CD4-positive, CD25-positive, alpha-beta regulatory T cell (primary cell): Measurements from ENCODE around the gene RBM34. TPM values are rescaled to one million over a fixed set of nuclear protein-coding genes. Genes with fewer than 3 reads are reported as not detected.

ENCODE experiments used
- ATAC-seq, 2 donors: fragments of 150-1000 bp; cut with Tn5 transposase; one replicate each; pipeline ENCODE4 v1.10.0; 2021; ENCODE audit warnings: low read depth in 2 of 2, moderate number of reproducible peaks in 2 of 2, moderate library complexity in 1 of 2
- DNase-seq, 3 donors: peaks; one replicate each; pipeline versions ENCODE4 v3.0.0 to v3.0.0-alpha.2; 2012 to 2022; ENCODE audit warnings: mixed read lengths in 1 of 3
- H3K27ac ChIP-seq: one replicate; pipeline ENCODE4 v1.7.0; 2013; ENCODE audit warnings: mild to moderate bottlenecking, low read length; ENCODE audit not compliant: insufficient read depth, poor library complexity, severe bottlenecking
- H3K27me3 ChIP-seq: one replicate; pipeline ENCODE4 v1.7.0; 2013; ENCODE audit warnings: low read length; ENCODE audit not compliant: control insufficient read depth, insufficient read depth
- H3K36me3 ChIP-seq: one replicate; pipeline ENCODE4 v1.7.0; 2013; ENCODE audit warnings: mild to moderate bottlenecking, low read length, moderate library complexity; ENCODE audit not compliant: control insufficient read depth, insufficient read depth
- H3K4me1 ChIP-seq: 2 replicates; pipeline ENCODE4 v1.7.0; 2013; ENCODE audit warnings: mild to moderate bottlenecking, low read length; ENCODE audit not compliant: insufficient read depth, control insufficient read depth, poor library complexity, severe bottlenecking
- H3K4me3 ChIP-seq: one replicate; pipeline ENCODE4 v1.7.0; 2013; ENCODE audit warnings: low read depth, mild to moderate bottlenecking, low read length, moderate library complexity
- H3K9me3 ChIP-seq, 2 experiments: 1 replicate in 1 of 2; 2 replicates in 1 of 2; pipeline ENCODE4 v1.7.0; 2013; ENCODE audit warnings: low read length in 2 of 2, mild to moderate bottlenecking in 1 of 2, moderate library complexity in 1 of 2; ENCODE audit not compliant: control insufficient read depth in 2 of 2
- H3K27ac Mint-ChIP-seq, 3 donors: one replicate each; pipeline ENCODE4 v1.8.0; 2020 to 2022; ENCODE audit warnings: mild to moderate bottlenecking in 3 of 3, mixed read lengths in 3 of 3, moderate library complexity in 2 of 3
- H3K27me3 Mint-ChIP-seq: one replicate; pipeline ENCODE4 v1.8.0; 2022; ENCODE audit warnings: mild to moderate bottlenecking, mixed read lengths
- H3K36me3 Mint-ChIP-seq: one replicate; pipeline ENCODE4 v1.8.0; 2020; ENCODE audit warnings: mixed read lengths
- H3K4me1 Mint-ChIP-seq, 4 donors: one replicate each; pipeline ENCODE4 v1.8.0; 2020 to 2022; ENCODE audit warnings: mixed read lengths in 4 of 4, mild to moderate bottlenecking in 1 of 4
- H3K4me3 Mint-ChIP-seq, 4 donors: one replicate each; pipeline ENCODE4 v1.8.0; 2020 to 2022; ENCODE audit warnings: mild to moderate bottlenecking in 4 of 4, mixed read lengths in 4 of 4, moderate library complexity in 3 of 4
- H3K9me3 Mint-ChIP-seq, 7 donors: one replicate each; pipeline ENCODE4 v1.8.0; 2020 to 2022; ENCODE audit warnings: mixed read lengths in 7 of 7, mild to moderate bottlenecking in 3 of 7, moderate library complexity in 2 of 7
- polyA plus RNA-seq, 4 donors: library from polyadenylated mRNA; unstranded; fragments of 300-500 nt; fragmentation: Illumina TruSeq; gene quantifications; one replicate each; pipeline ENCODE4 v1.2.3, GENCODE V29; 2021
- total RNA-seq: library from RNA; stranded (reverse); gene quantifications from one replicate; pipeline ENCODE4 v1.2.3, GENCODE V29; 2022

Gene RBM34
- total and polyA plus RNA-seq, 5 donors from 2014 or later = 68.9 to 175 (median 70.6) TPM

DNA sequence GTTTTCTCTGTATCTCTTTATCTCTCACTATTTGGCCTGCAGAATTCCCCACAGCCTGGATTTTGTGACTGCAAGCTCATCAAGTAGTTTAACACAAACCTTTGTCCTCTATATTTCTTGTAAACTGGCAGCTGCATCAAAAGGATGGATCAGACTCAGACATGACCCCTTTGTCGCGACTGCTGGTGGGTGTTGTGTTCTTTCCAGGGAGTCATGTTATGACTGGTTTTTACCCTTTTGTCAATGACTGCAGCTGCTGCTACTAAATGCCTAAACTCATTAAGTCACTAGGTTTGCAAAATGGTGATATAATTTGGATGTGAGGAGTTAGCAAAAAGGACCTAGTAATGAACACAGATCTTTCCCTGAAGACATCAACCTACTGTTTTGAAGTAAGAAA, 22.2 kb downstream of the RBM34 start:
- peaks cover 0 to 20% (median 12%) of the 10 kb centered on the region in 4 donors for H3K4me1 Mint-ChIP-seq
- no peak overlapping the region for H3K4me3 Mint-ChIP-seq
- Histone ChIP-seq H3K27me3 (no peaks in the 10 kb centered on the region), H3K4me1 (no peaks in the 10 kb centered on the region), H3K9me3 (no peaks in the 10 kb centered on the region), H3K27ac (peak overlapping the region; percentile 17), H3K36me3 (peaks cover 69% of the 10 kb centered on the region), H3K4me3 (no peak overlapping the region)
- DNase-seq (no peak), ATAC-seq (no peak)
- peaks cover 52% of the 10 kb centered on the region for H3K36me3 Mint-ChIP-seq
- H3K9me3 Mint-ChIP-seq = peaks cover 0 to 2% (median 0%) of the 10 kb centered on the region in 7 donors
- H3K27ac Mint-ChIP-seq = peak overlapping the region; percentile 28 to 78 (median 37)
- no peaks in the 10 kb centered on the region for H3K27me3 Mint-ChIP-seq

DNA sequence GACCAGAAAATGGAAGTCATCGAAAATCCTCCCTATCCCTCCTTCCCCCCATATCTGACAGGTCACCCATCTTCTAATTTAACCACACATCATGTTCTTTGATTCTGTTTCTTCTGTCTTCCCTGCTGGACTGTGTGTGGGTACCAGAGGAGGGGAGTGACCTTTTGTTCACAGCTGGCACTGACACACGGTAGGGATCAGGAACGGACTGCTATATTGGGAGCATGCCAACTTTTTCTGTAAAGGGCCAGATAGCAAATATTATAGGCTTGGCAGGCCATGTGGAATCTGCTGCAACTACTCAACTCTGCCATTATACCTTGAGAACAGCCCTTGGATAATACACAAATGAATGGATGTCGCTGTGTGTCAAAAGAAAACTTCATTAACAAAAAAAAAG, 24.9 kb downstream of the RBM34 start:
- Mint-ChIP-seq H3K27me3 (no peaks in the 10 kb centered on the region), H3K4me1 (peaks cover 0 to 17% (median 10%) of the 10 kb centered on the region in 4 donors), H3K9me3 (no peaks in the 10 kb centered on the region), H3K36me3 (peaks cover 47% of the 10 kb centered on the region), H3K4me3 (no peak overlapping the region), H3K27ac (peak overlapping the region in 1 of 3 donors; percentile 33)
- Histone ChIP-seq H3K27me3 (no peaks in the 10 kb centered on the region), H3K27ac (no peak overlapping the region), H3K9me3 (no peaks in the 10 kb centered on the region), H3K4me3 (no peak overlapping the region), H3K4me1 (no peaks in the 10 kb centered on the region), H3K36me3 (peaks cover 73% of the 10 kb centered on the region)
- ATAC-seq = no peak
- no peak for DNase-seq

DNA sequence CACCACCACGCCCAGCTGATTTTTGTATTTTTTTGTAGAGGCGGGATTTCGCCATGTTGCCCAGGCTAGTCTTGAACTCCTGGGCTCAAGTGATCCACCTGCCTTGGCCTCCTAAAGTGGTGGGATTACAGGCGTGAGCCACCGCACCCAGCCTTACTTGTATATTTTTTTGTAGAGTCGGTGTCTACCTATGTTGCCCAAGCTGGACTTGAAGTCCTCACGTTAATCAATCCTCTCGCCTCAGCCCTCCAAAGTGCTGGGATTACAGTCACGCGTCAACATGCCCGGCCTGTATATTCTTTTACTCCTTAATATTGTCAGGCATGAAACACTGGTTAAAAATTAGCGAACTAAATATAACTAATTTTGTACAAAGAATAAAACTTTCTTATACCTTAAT, 26.9 kb downstream of the RBM34 start:
- H3K9me3 ChIP-seq = no peaks in the 10 kb centered on the region
- H3K36me3 ChIP-seq = peaks cover 65% of the 10 kb centered on the region
- peaks cover 0 to 14% (median 7%) of the 10 kb centered on the region in 4 donors for H3K4me1 Mint-ChIP-seq
- H3K9me3 Mint-ChIP-seq = no peaks in the 10 kb centered on the region
- H3K4me3 Mint-ChIP-seq = no peak overlapping the region
- no peak for ATAC-seq
- H3K27ac Mint-ChIP-seq = no peak overlapping the region
- H3K4me1 ChIP-seq = no peaks in the 10 kb centered on the region
- H3K36me3 Mint-ChIP-seq = peaks cover 36% of the 10 kb centered on the region
- H3K27ac ChIP-seq = no peak overlapping the region
- H3K27me3 Mint-ChIP-seq = no peaks in the 10 kb centered on the region
- H3K27me3 ChIP-seq = no peaks in the 10 kb centered on the region
- H3K4me3 ChIP-seq = no peak overlapping the region
- no peak for DNase-seq

- DNase-seq (no peak), ATAC-seq (no peak)
- H3K4me3 Mint-ChIP-seq = no peak overlapping the region
- Histone ChIP-seq H3K4me1 (no peaks in the 10 kb centered on the region), H3K36me3 (peaks cover 54% of the 10 kb centered on the region), H3K27me3 (no peaks in the 10 kb centered on the region), H3K4me3 (no peak overlapping the region), H3K27ac (no peak overlapping the region), H3K9me3 (no peaks in the 10 kb centered on the region)
- H3K4me1 Mint-ChIP-seq = peaks cover 0 to 17% (median 7%) of the 10 kb centered on the region in 4 donors
- H3K27ac Mint-ChIP-seq = peak overlapping the region in 2 of 3 donors; percentile 26 to 32
- H3K9me3 Mint-ChIP-seq = no peaks in the 10 kb centered on the region
- H3K27me3 Mint-ChIP-seq = peaks cover 5% of the 10 kb centered on the region
- peaks cover 28% of the 10 kb centered on the region for H3K36me3 Mint-ChIP-seq
Measured at GRCh38 chr1:235133086-235133485, 28.0 kb downstream of the RBM34 start.

- H3K27ac Mint-ChIP-seq = peak overlapping the region in 2 of 3 donors; percentile 8 to 58
- peaks cover 24% of the 10 kb centered on the region for H3K36me3 Mint-ChIP-seq
- peaks cover 43% of the 10 kb centered on the region for H3K36me3 ChIP-seq
- H3K4me1 Mint-ChIP-seq = peaks cover 8 to 27% (median 16%) of the 10 kb centered on the region in 4 donors
- H3K4me3 ChIP-seq = no peak overlapping the region
- DNase-seq (no peak), ATAC-seq (no peak)
- H3K9me3 Mint-ChIP-seq = no peaks in the 10 kb centered on the region
- no peak overlapping the region for H3K27ac ChIP-seq
- no peaks in the 10 kb centered on the region for H3K9me3 ChIP-seq
- no peaks in the 10 kb centered on the region for H3K27me3 ChIP-seq
- H3K4me1 ChIP-seq = peaks cover 2% of the 10 kb centered on the region
- H3K4me3 Mint-ChIP-seq = peak overlapping the region in 2 of 4 donors; percentile 10 to 61
- peaks cover 5% of the 10 kb centered on the region for H3K27me3 Mint-ChIP-seq
Measured at GRCh38 chr1:235131961-235132360, 29.1 kb downstream of the RBM34 start.

DNA sequence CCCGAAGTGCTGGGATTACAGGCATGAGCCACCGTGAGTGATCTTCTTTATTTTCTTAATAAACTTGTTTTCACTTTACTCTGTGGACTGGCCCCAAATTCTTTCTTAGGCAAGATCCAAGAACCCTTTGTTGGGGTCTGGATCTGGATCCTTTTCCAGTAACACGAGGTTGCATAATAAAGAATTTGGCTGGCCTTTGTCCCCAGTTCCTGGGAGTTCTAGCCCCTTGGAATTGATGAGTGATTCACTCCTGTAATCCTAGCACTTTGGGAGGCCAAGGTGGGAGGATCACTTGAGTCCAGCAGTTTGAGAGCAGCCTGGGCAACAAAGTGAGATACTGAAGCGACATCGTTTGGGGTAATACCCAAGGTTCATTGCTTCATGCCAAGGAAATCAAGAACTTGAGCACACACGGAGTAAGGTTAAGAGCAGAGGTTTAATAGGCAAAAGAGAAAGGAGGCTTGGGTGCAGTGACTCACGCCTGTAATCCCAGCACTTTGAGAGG, 30.2 kb downstream of the RBM34 start:
- Histone ChIP-seq H3K27ac (no peak overlapping the region), H3K9me3 (no peaks in the 10 kb centered on the region), H3K4me1 (peaks cover 12% of the 10 kb centered on the region), H3K4me3 (no peak overlapping the region), H3K36me3 (peaks cover 31% of the 10 kb centered on the region), H3K27me3 (no peaks in the 10 kb centered on the region)
- DNase-seq (no peak), ATAC-seq (no peak)
- Mint-ChIP-seq H3K4me1 (peaks cover 12 to 33% (median 24%) of the 10 kb centered on the region in 4 donors), H3K9me3 (no peaks in the 10 kb centered on the region), H3K27ac (peak overlapping the region in 1 of 3 donors; percentile 80), H3K27me3 (peaks cover 5% of the 10 kb centered on the region), H3K4me3 (peak overlapping the region in 2 of 4 donors; percentile 53 to 98), H3K36me3 (peaks cover 18% of the 10 kb centered on the region)

- no peak for DNase-seq
- Mint-ChIP-seq H3K36me3 (peaks cover 13% of the 10 kb centered on the region), H3K27me3 (peaks cover 5% of the 10 kb centered on the region), H3K27ac (peak overlapping the region; percentile 56 to 99 (median 99)), H3K4me1 (peaks cover 12 to 37% (median 25%) of the 10 kb centered on the region in 4 donors), H3K9me3 (no peaks in the 10 kb centered on the region), H3K4me3 (peak overlapping the region; percentile 56 to 99 (median 98))
- peak overlapping the region; percentile 93 for H3K27ac ChIP-seq
- peaks cover 20% of the 10 kb centered on the region for H3K4me1 ChIP-seq
- H3K27me3 ChIP-seq = no peaks in the 10 kb centered on the region
- H3K36me3 ChIP-seq = peaks cover 25% of the 10 kb centered on the region
- no peak overlapping the region for H3K4me3 ChIP-seq
- no peaks in the 10 kb centered on the region for H3K9me3 ChIP-seq
- no peak for ATAC-seq
Measured at GRCh38 chr1:235129774-235130570, 31.1 kb downstream of the RBM34 start.
